Stimulated activated CD4-positive, alpha-beta T cell treated with anti-CD3 and anti-CD28 coated beads, Interleukin-15, amount 100 ng/mL, for 1 hour (primary cell): ENCODE data around the gene COQ10A.

Source experiments
- DNase-seq, 2 donors: peaks; one replicate each; pipeline ENCODE4 v3.0.0-alpha.2; 2020; ENCODE audit warnings: low read depth in 1 of 2, low spot score in 1 of 2

The COQ10A gene

GRCh38 chr12:56311003-56311402 lies 44.3 kb downstream of the COQ10A start:
- no peak for DNase-seq

GRCh38 chr12:56315249-56315621 lies 48.5 kb downstream of the COQ10A start:
- no peak for DNase-seq

- peak; percentile 80 to 81 for DNase-seq
These were observed 49.1 kb downstream of the COQ10A start, which contains the start of gene CNPY2 for GRCh38 chr12:56315622-56316473. CNPY2 (minus strand) TSS chr12:56315988; CDS start chr12:56315217, 771 bp downstream.

GRCh38 chr12:56317675-56318074 lies 50.9 kb downstream of the COQ10A start:
- no peak for DNase-seq
